Endothelial cell of umbilical vein (primary cell): Measurements from ENCODE around the gene EFNA2. TPM values are rescaled to one million over a fixed set of nuclear protein-coding genes. Genes with fewer than 3 reads are reported as not detected.

Experiments used
- BruUV-seq: library from RNA; stranded (reverse); fragments of 400-500 nt; replicated peaks from 2 replicates; lab custom pipeline; 2021; lab: Mats Ljungman, UMichigan
- CTCF ChIA-PET: fragments of 300-600, 350-600 bp; sonication (Branson Sonifier 250); formaldehyde crosslinking; loops from one replicate; lab custom pipeline; 2021; ENCODE audit warnings: antibody characterized with exemption, inconsistent platforms; lab: Charles Lee
- POLR2A ChIA-PET: fragments of 300-600, 350-600 bp; sonication (Branson Sonifier 250); formaldehyde crosslinking; loops from one replicate; lab custom pipeline; 2021; ENCODE audit warnings: antibody characterized with exemption, inconsistent platforms; lab: Charles Lee
- DNase-seq: peaks from one replicate; pipeline ENCODE4 v3.0.0-alpha.2; 2011; ENCODE audit warnings: low read depth, low spot score
- FAIRE-seq: peaks from 2 replicates; lab custom pipeline; 2011; peaks lifted over from hg19 to GRCh38; lab: Jason Lieb, UNC
- H2AFZ ChIP-seq: 2 replicates; pipeline ENCODE4 v1.6.0; 2012; ENCODE audit warnings: low read depth, low read length, control low read depth, inconsistent platforms
- H3K27ac ChIP-seq: 2 replicates; pipeline ENCODE4 v1.5.1; 2011; ENCODE audit warnings: low read depth, mild to moderate bottlenecking, control low read depth, low read length, moderate library complexity; ENCODE audit not compliant: insufficient read depth
- H3K27me3 ChIP-seq, 2 experiments: 2 replicates each; pipeline versions ENCODE4 v1.6.0 to v1.6.1; 2011; ENCODE audit warnings: low read length in 2 of 2, mixed read lengths in 1 of 2; ENCODE audit not compliant: control insufficient read depth in 2 of 2, insufficient read depth in 2 of 2
- H3K36me3 ChIP-seq, 2 experiments: 2 replicates in 1 of 2; 3 replicates in 1 of 2; pipeline ENCODE4 v1.5.1; 2011; ENCODE audit warnings: low read length in 2 of 2, mild to moderate bottlenecking in 1 of 2, moderate library complexity in 1 of 2; ENCODE audit not compliant: control insufficient read depth in 2 of 2, insufficient read depth in 2 of 2; ENCODE audit errors: extremely low read depth in 1 of 2
- H3K4me1 ChIP-seq: 3 replicates; pipeline ENCODE4 v1.5.1; 2011; ENCODE audit warnings: mild to moderate bottlenecking, low read length; ENCODE audit not compliant: control insufficient read depth, insufficient read depth; ENCODE audit errors: extremely low read depth
- H3K4me2 ChIP-seq: 2 replicates; pipeline ENCODE4 v1.6.1; 2011; ENCODE audit warnings: low read length, control low read depth, mixed read lengths; ENCODE audit not compliant: insufficient read depth
- H3K4me3 ChIP-seq, 3 experiments: fragments of 200-600 bp in 1 of 3; sonication (generic), shearing (Covaris generic) in 1 of 3; replicated peaks in 1 of 3; 2 replicates each; pipeline ENCODE4 v1.5.1; 2011 to 2016; ENCODE audit warnings: control low read depth in 3 of 3, low read length in 3 of 3, mild to moderate bottlenecking in 2 of 3, inconsistent platforms in 1 of 3, low read depth in 1 of 3, moderate library complexity in 1 of 3; ENCODE audit not compliant: insufficient read depth in 1 of 3
- H3K79me2 ChIP-seq: 2 replicates; pipeline ENCODE4 v1.6.0; 2012; ENCODE audit warnings: low read length, inconsistent platforms; ENCODE audit not compliant: control insufficient read depth, insufficient read depth
- H3K9ac ChIP-seq: replicated peaks from 2 replicates; pipeline ENCODE3; 2011; ENCODE audit warnings: low read length, control low read depth; ENCODE audit not compliant: insufficient read depth; ENCODE audit errors: extremely low read depth
- H3K9me1 ChIP-seq: replicated peaks from 3 replicates; pipeline ENCODE4 v1.6.0; 2011; ENCODE audit warnings: mild to moderate bottlenecking, low read length; ENCODE audit not compliant: control insufficient read depth, insufficient read depth; ENCODE audit errors: extremely low read depth
- H3K9me3 ChIP-seq: replicated peaks from 2 replicates; pipeline ENCODE4 v1.5.1; 2012; ENCODE audit warnings: low read length, inconsistent platforms; ENCODE audit not compliant: control insufficient read depth, insufficient read depth
- H4K20me1 ChIP-seq: replicated peaks from 2 replicates; pipeline ENCODE3; 2011; ENCODE audit warnings: mild to moderate bottlenecking, low read length; ENCODE audit not compliant: control insufficient read depth, insufficient read depth; ENCODE audit errors: extremely low read depth
- CTCF ChIP-seq, 2 donors: IDR thresholded peaks; 1 replicate in 1 of 2; 2 replicates in 1 of 2; pipeline ENCODE4 v1.5.1; 2011; ENCODE audit warnings: low read length in 2 of 2, mild to moderate bottlenecking in 2 of 2, moderate library complexity in 2 of 2, control low read depth in 1 of 2, inconsistent platforms in 1 of 2, low read depth in 1 of 2; ENCODE audit not compliant: insufficient read depth in 1 of 2; ENCODE audit errors: extremely low read depth in 1 of 2
- FOS ChIP-seq: IDR thresholded peaks from 2 replicates; pipeline ENCODE4 v1.6.1; 2011; ENCODE audit warnings: mild to moderate bottlenecking, low read length, moderate library complexity, borderline replicate concordance; ENCODE audit not compliant: insufficient read depth
- JUN ChIP-seq: IDR thresholded peaks from 2 replicates; pipeline ENCODE4 v1.6.1; 2011; ENCODE audit warnings: borderline replicate concordance, low read depth; ENCODE audit not compliant: insufficient read length, insufficient read depth
- MYC ChIP-seq: IDR thresholded peaks from one replicate; pipeline ENCODE4 v1.6.1; 2011; ENCODE audit warnings: mild to moderate bottlenecking, low read depth, low read length
- POLR2A ChIP-seq: IDR thresholded peaks from 2 replicates; pipeline ENCODE4 v1.6.1; 2012; ENCODE audit warnings: low read depth, mild to moderate bottlenecking, control low read depth, low read length
- POLR2AphosphoS5 ChIP-seq: IDR thresholded peaks from 2 replicates; pipeline ENCODE4 v1.6.1; 2012; ENCODE audit warnings: low read depth, mild to moderate bottlenecking, control low read depth, low read length, moderate library complexity; ENCODE audit not compliant: insufficient read depth
- dilution Hi-C: fragments of 300-500 bp; cut with MboI; formaldehyde crosslinking; loops from one replicate; pipeline ENCODE4 v1.15.0; 2019; ENCODE audit warnings: low sequenced_read_pairs; ENCODE audit not compliant: extremely low pct_ligation_motif_present
- intact Hi-C: fragments of 100-400 bp; cut with micrococcal nuclease; formaldehyde crosslinking; loops from one replicate; pipeline ENCODE4 v1.10.0; 2022
- polyA plus RNA-seq, 4 experiments: library from polyadenylated mRNA; depleted of rRNA in 3 of 4; stranded (reverse) in 3 of 4; unstranded in 1 of 4; fragments of >200 nt; gene quantifications; 2 replicates each; pipeline versions ENCODE4 v1.2.1 to v1.2.3, GENCODE V29; 2011 to 2012; ENCODE audit warnings: missing spikeins in 1 of 4
- total RNA-seq: library from RNA; stranded (reverse); gene quantifications from 2 replicates; pipeline ENCODE4 v1.2.3, GENCODE V29; 2021

The EFNA2 gene
- total and polyA plus RNA-seq, 2 donors (not counting 3 experiments of a cell fraction or from before 2014, with no cell fraction given): 0.52 to 1.1 TPM

GRCh38 chr19:1349211-1349610 lies 63.5 kb downstream of the EFNA2 start:
- DNase-seq: no peak
- Histone ChIP-seq H3K27me3 (no peaks in the 10 kb centered on the region), H3K9me1 (no peaks in the 10 kb centered on the region), H3K4me2 (no peak overlapping the region), H3K4me1 (peaks cover 2% of the 10 kb centered on the region), H3K36me3 (no peaks in the 10 kb centered on the region), H3K9me3 (no peaks in the 10 kb centered on the region), H4K20me1 (no peaks in the 10 kb centered on the region), H3K9ac (no peak overlapping the region), H3K79me2 (no peaks in the 10 kb centered on the region), H3K27ac (no peak overlapping the region), H3K4me3 (no peak overlapping the region), H2AFZ (no peak overlapping the region)
- dilution Hi-C loops: no loop called here
- intact Hi-C loops: no loop called here
- TF ChIP-seq JUN: no peak
- no TSS peak for BruUV-seq
- ChIA-PET CTCF (interaction anchor here (1.0 to 2.2 kb wide), 2 partner anchors 33 to 70 kb away, joined by 3 to 6 read pairs; no protein-coding TSS in a partner anchor), POLR2A (no interaction called here)
- FAIRE-seq: no peak

- intact Hi-C loops (loop anchor here (5.0 kb wide), 1 partner anchor 39 kb away; no protein-coding TSS in a partner anchor), dilution Hi-C loops (no loop called here)
- no peaks in the 10 kb centered on the region for H4K20me1 ChIP-seq
- H3K27ac ChIP-seq: no peak overlapping the region
- FAIRE-seq (no peak), DNase-seq (no peak)
- peaks cover 6% of the 10 kb centered on the region for H3K4me1 ChIP-seq
- no peak overlapping the region for H3K4me3 ChIP-seq
- CTCF ChIA-PET: no interaction called here
- no peaks in the 10 kb centered on the region for H3K27me3 ChIP-seq
- no peaks in the 10 kb centered on the region for H3K9me1 ChIP-seq
- POLR2A ChIA-PET: no interaction called here
- peaks cover 6% of the 10 kb centered on the region for H3K79me2 ChIP-seq
- no peaks in the 10 kb centered on the region for H3K9me3 ChIP-seq
- H3K9ac ChIP-seq: no peak overlapping the region
- H3K4me2 ChIP-seq: no peak overlapping the region
- BruUV-seq: no TSS peak
- no peak overlapping the region for H2AFZ ChIP-seq
- TF ChIP-seq POLR2A (no peak), CTCF (IDR thresholded peaks at IDR 0.05; ENCODE audit: extremely low read depth in 1 of 2, insufficient read depth in 1 of 2, low read depth in 1 of 2, low read length in 2 of 2) (no peak), POLR2AphosphoS5 (no peak), FOS (no peak), MYC (no peak)
- no peaks in the 10 kb centered on the region for H3K36me3 ChIP-seq
Observed at GRCh38 chr19:1350867-1351266, 65.2 kb downstream of the EFNA2 start.

Other genes starting within 250 kb of the EFNA2 start
- gene ABCA7, start 245.8 kb upstream of the EFNA2 start, total RNA-seq: 9.8 and 11.0 TPM in 2 replicates
- 4.9 and 5.7 TPM in 2 replicates for gene ABCA7, start 245.8 kb upstream of the EFNA2 start, polyA plus RNA-seq
- 10.4 and 12.5 TPM in 2 replicates for gene ARHGAP45, start 218.7 kb upstream of the EFNA2 start, total RNA-seq
- 6.9 and 7.5 TPM in 2 replicates for gene ARHGAP45, start 218.7 kb upstream of the EFNA2 start, polyA plus RNA-seq
- gene POLR2E, start 190.5 kb upstream of the EFNA2 start, total RNA-seq: 252 and 272 TPM in 2 replicates
- 344 and 394 TPM in 2 replicates for gene POLR2E, start 190.5 kb upstream of the EFNA2 start, polyA plus RNA-seq
- 445 and 469 TPM in 2 replicates for gene GPX4, start 181.9 kb upstream of the EFNA2 start, total RNA-seq
- gene GPX4, start 181.9 kb upstream of the EFNA2 start, polyA plus RNA-seq: 1,136 and 1,398 TPM in 2 replicates
- gene SBNO2, start 111.6 kb upstream of the EFNA2 start, total RNA-seq: 63.8 and 65.7 TPM in 2 replicates
- 31.4 and 35.8 TPM in 2 replicates for gene SBNO2, start 111.6 kb upstream of the EFNA2 start, polyA plus RNA-seq
- 67.1 and 75.4 TPM in 2 replicates for gene STK11, start 80.1 kb upstream of the EFNA2 start, total RNA-seq
- 39.4 and 48.3 TPM in 2 replicates for gene STK11, start 80.1 kb upstream of the EFNA2 start, polyA plus RNA-seq
- gene CBARP, start 47.9 kb upstream of the EFNA2 start, total RNA-seq: 9.2 and 9.6 TPM in 2 replicates
- 3.5 and 4.4 TPM in 2 replicates for gene CBARP, start 47.9 kb upstream of the EFNA2 start, polyA plus RNA-seq
- gene ATP5F1D, start 44.1 kb upstream of the EFNA2 start, total RNA-seq: 190 and 192 TPM in 2 replicates
- gene ATP5F1D, start 44.1 kb upstream of the EFNA2 start, polyA plus RNA-seq: 167 and 236 TPM in 2 replicates
- 85.9 and 107 TPM in 2 replicates for gene MIDN, start 37.3 kb upstream of the EFNA2 start, total RNA-seq
- 20.0 and 23.6 TPM in 2 replicates for gene MIDN, start 37.3 kb upstream of the EFNA2 start, polyA plus RNA-seq
- 225 and 229 TPM in 2 replicates for gene CIRBP, start 16.5 kb upstream of the EFNA2 start, total RNA-seq
- 267 and 439 TPM in 2 replicates for gene CIRBP, start 16.5 kb upstream of the EFNA2 start, polyA plus RNA-seq
- gene FAM174C, start 10.3 kb upstream of the EFNA2 start, total RNA-seq: 46.7 and 47.5 TPM in 2 replicates
- 83.9 and 127 TPM in 2 replicates for gene FAM174C, start 10.3 kb upstream of the EFNA2 start, polyA plus RNA-seq
- gene NDUFS7, start 98.0 kb downstream of the EFNA2 start, total RNA-seq: 95.8 and 101 TPM in 2 replicates
- 224 and 352 TPM in 2 replicates for gene NDUFS7, start 98.0 kb downstream of the EFNA2 start, polyA plus RNA-seq
- 20.0 and 22.1 TPM in 2 replicates for gene GAMT, start 115.7 kb downstream of the EFNA2 start, total RNA-seq
- 36.9 and 46.8 TPM in 2 replicates for gene GAMT, start 115.7 kb downstream of the EFNA2 start, polyA plus RNA-seq
- 177 and 187 TPM in 2 replicates for gene DAZAP1, start 121.7 kb downstream of the EFNA2 start, total RNA-seq
- 50.1 and 51.5 TPM in 2 replicates for gene DAZAP1, start 121.7 kb downstream of the EFNA2 start, polyA plus RNA-seq
- 1,260 and 1,287 TPM in 2 replicates for gene RPS15, start 152.5 kb downstream of the EFNA2 start, total RNA-seq
- gene RPS15, start 152.5 kb downstream of the EFNA2 start, polyA plus RNA-seq: 2,646 and 3,270 TPM in 2 replicates
- 0.04 and 0.23 TPM in 2 replicates for gene APC2, start 164.2 kb downstream of the EFNA2 start, total RNA-seq
- gene APC2, start 164.2 kb downstream of the EFNA2 start, polyA plus RNA-seq: 0.01 and 0.05 TPM in 2 replicates
- 28.0 and 29.0 TPM in 2 replicates for gene C19orf25, start 193.3 kb downstream of the EFNA2 start, total RNA-seq
- gene C19orf25, start 193.3 kb downstream of the EFNA2 start, polyA plus RNA-seq: 34.6 and 40.3 TPM in 2 replicates
- gene PCSK4, start 204.5 kb downstream of the EFNA2 start, total RNA-seq: 0.92 and 1.2 TPM in 2 replicates
- gene PCSK4, start 204.5 kb downstream of the EFNA2 start, polyA plus RNA-seq: 1.7 TPM in 2 replicates
- gene REEP6, start 205.3 kb downstream of the EFNA2 start, total RNA-seq: 1.5 and 1.8 TPM in 2 replicates
- gene REEP6, start 205.3 kb downstream of the EFNA2 start, polyA plus RNA-seq: 1.3 and 1.5 TPM in 2 replicates
- gene ADAMTSL5, start 227.1 kb downstream of the EFNA2 start, total RNA-seq: not detected in 2 replicates
- gene ADAMTSL5, start 227.1 kb downstream of the EFNA2 start, polyA plus RNA-seq: 0.07 TPM in 1 of 2 replicates, not detected in the other
- not detected in 2 replicates for gene PLK5, start 238.2 kb downstream of the EFNA2 start, total RNA-seq
- gene PLK5, start 238.2 kb downstream of the EFNA2 start, polyA plus RNA-seq: not detected in 2 replicates